Cardiac muscle cell (in vitro differentiated cells and primary cell): ENCODE data around the gene SLC15A2. TPM values are rescaled to one million over a fixed set of nuclear protein-coding genes. Genes with fewer than 3 reads are reported as not detected.

Experiments
- DNase-seq, 2 donors: peaks; one replicate each; pipeline versions ENCODE4 v3.0.0 to v3.0.0-alpha.2; 2010 to 2017; ENCODE audit warnings: low read depth in 1 of 2, low spot score in 1 of 2
- H3K27ac ChIP-seq: fragments of 200-600 bp; sonication (generic); 2 replicates; pipeline ENCODE4 v1.5.1; 2016
- H3K27me3 ChIP-seq: fragments of 200-600 bp; sonication (generic); 2 replicates; pipeline ENCODE4 v1.6.0; 2016; ENCODE audit warnings: control low read depth
- H3K36me3 ChIP-seq: fragments of 200-600 bp; sonication (generic); 2 replicates; pipeline ENCODE4 v1.5.1; 2016; ENCODE audit warnings: control low read depth
- H3K4me1 ChIP-seq: fragments of 200-600 bp; sonication (generic); 2 replicates; pipeline ENCODE4 v1.8.1; 2017; ENCODE audit warnings: low read depth, mild to moderate bottlenecking, mixed run types
- H3K4me3 ChIP-seq: fragments of 200-600 bp; sonication (generic); 2 replicates; pipeline ENCODE4 v1.5.1; 2016; ENCODE audit warnings: mild to moderate bottlenecking
- H3K9me3 ChIP-seq: fragments of 200-600 bp; sonication (generic); 2 replicates; pipeline ENCODE4 v1.5.1; 2017; ENCODE audit warnings: low read depth, mild to moderate bottlenecking, control low read depth
- polyA plus RNA-seq: library from polyadenylated mRNA; unstranded; fragments of >200 nt; fragmentation: Nextera tagmentation; extraction: Ambion mirVana; gene quantifications from 2 replicates; pipeline ENCODE4 v1.2.1, GENCODE V29; 2016
- total RNA-seq: library from RNA; depleted of rRNA; stranded (reverse); fragments of >200 nt; gene quantifications from 2 replicates; pipeline ENCODE4 v1.2.3, GENCODE V29; 2016
- TF ChIP-seq, protein P1 (sequence below): IDR thresholded peaks from 2 replicates; pipeline ENCODE4 v1.5.1; 2012; ENCODE audit warnings: low read depth, mild to moderate bottlenecking, low read length

The SLC15A2 gene
- total and polyA plus RNA-seq, 2 experiments from 2014 or later = 2.7 TPM; not detected in 1

DNA sequence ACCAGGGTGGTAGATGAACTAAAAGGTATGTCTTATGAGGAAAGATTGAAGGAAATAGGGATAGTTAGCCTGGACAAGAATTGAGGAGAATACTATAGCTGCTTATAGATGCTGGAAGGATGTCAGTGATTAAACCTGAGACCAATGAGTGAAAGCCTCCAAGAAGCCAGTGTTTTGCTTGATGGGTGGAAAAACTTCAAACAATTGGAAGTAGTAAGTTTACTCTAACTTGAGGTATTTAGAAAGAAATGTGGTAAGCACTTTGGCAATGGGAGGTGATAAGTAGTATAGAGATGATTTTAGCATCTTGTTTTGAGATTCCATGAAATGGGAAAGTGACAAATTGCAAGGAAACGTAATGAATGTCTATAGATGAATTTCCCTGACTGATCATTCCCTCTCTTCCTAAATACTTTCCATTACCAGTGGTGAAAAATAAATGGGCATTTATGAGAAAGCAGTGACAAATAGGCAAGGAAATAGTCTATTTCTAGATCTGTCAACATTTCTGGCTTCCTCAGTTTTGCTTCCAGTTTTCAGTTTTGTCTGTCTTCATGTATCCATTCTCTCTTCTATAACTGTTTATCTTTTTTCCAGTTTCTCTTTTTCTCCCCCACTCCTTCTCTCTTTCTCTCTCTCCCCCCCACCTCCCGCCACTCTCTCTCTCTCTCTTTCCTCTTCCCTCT lies 19.2 kb downstream of the SLC15A2 start:
- Histone ChIP-seq H3K27ac (no peak overlapping the region), H3K27me3 (no peaks in the 10 kb centered on the region), H3K9me3 (no peaks in the 10 kb centered on the region), H3K36me3 (no peaks in the 10 kb centered on the region), H3K4me1 (no peaks in the 10 kb centered on the region), H3K4me3 (no peak overlapping the region)
- TF ChIP-seq, protein P1, sequence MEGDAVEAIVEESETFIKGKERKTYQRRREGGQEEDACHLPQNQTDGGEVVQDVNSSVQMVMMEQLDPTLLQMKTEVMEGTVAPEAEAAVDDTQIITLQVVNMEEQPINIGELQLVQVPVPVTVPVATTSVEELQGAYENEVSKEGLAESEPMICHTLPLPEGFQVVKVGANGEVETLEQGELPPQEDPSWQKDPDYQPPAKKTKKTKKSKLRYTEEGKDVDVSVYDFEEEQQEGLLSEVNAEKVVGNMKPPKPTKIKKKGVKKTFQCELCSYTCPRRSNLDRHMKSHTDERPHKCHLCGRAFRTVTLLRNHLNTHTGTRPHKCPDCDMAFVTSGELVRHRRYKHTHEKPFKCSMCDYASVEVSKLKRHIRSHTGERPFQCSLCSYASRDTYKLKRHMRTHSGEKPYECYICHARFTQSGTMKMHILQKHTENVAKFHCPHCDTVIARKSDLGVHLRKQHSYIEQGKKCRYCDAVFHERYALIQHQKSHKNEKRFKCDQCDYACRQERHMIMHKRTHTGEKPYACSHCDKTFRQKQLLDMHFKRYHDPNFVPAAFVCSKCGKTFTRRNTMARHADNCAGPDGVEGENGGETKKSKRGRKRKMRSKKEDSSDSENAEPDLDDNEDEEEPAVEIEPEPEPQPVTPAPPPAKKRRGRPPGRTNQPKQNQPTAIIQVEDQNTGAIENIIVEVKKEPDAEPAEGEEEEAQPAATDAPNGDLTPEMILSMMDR = no peak
- no peak for DNase-seq

DNA sequence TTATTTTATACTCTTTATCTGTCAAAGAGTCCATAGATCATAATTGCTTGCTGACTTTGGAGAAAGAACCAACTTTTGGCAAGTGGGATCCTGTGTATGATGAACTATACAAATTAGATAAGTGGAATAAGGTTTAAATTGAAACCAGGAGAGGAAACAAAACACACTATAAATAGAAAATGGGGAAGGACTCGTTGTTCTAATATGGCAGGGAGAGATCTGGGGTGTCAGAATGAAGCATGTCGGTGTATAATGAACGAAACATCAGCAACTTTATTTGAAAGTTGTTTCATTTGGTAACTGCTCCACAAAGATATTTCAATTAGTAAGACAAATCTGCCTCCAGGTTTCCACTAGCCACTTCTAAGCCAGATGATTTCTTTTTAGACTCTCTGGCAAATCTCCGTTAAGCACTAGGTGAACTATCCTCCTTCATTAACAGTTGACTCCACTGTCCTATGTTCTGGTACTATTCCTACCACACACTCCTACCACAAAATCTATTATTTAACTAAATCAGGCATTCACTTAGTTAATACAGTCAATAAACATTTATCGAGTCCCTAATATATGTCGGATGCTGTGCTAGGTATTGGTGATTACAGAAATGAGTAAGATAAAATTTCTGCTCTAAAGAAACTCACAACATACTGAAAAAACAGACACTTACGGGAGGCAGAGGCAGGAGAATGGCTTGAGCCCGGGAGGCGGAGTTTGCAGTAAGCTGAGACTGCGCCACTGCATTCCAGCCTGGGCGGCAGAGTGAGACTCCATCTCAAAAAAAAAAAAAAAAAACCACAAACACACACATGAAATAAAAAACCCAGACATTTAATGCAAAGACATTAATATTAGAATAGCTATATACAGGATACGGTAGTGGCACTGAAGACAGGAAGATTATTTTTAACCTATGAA lies 20.1 kb downstream of the SLC15A2 start:
- no peak overlapping the region for H3K27ac ChIP-seq
- DNase-seq = peak in 1 of 2 donors; percentile 5
- H3K36me3 ChIP-seq = no peaks in the 10 kb centered on the region
- no peak overlapping the region for H3K4me3 ChIP-seq
- TF ChIP-seq, protein P1 = no peak
- H3K27me3 ChIP-seq = no peaks in the 10 kb centered on the region
- H3K4me1 ChIP-seq = no peaks in the 10 kb centered on the region
- no peaks in the 10 kb centered on the region for H3K9me3 ChIP-seq

DNA sequence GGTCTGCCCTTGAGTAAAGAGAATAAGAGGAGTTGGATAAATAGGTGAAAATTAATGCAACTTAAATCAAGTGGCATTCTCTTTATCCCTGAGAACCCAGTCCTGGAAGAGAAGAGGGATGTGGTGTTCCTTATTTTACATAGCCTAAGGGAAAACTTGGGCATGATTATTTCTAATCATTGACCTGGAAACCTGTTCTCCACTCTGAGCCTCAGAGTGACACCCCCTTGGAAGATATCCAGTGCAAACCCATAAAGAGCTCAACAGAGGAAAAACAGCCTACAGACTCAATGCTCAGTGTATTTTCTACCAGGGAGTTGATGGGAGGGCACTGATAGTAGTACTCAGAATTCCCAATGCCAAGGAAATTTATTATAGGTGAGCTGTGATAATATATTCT lies 22.0 kb downstream of the SLC15A2 start:
- TF ChIP-seq, protein P1 = no peak

DNA sequence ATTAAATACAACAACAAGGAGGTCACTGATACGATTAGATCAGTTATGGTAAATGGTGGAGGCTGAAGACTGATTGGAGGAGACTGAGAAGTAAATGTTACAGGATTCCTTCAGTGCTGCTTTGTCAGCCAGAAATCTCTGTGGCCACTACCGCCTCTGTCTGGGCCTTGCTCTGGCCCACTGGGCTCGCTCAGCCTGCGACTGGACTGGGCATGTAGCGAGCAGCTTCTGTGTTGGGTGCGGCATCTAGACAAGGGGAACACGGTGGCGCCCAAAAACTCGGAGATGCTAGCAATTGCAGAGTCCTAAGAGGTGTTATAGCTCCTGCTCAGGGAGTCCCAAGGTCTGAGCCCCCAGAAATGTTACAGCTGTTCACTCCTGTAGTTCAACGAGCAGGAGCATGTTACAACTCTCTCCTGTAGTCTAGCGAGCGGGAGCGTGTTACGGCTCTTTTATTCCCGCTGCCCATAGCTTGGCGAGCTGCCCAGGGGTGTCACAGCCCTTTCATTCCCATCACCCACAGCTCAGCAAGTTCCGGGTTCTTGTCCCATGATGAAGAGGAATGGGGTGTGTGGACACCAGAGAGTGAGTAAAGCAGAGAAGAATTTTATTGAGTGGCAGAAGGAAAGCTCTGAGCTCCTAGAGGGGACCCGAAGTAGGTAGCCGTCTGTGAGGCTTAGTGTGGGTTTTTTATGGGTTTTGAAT lies 24.7 kb downstream of the SLC15A2 start:
- Histone ChIP-seq H3K4me3 (no peak overlapping the region), H3K27ac (no peak overlapping the region), H3K36me3 (no peaks in the 10 kb centered on the region), H3K27me3 (no peaks in the 10 kb centered on the region), H3K9me3 (no peaks in the 10 kb centered on the region), H3K4me1 (no peaks in the 10 kb centered on the region)
- TF ChIP-seq, protein P1 = no peak
- DNase-seq = peak in 1 of 2 donors; percentile 9

More for the DNA sequence above, 22.0 kb downstream of the SLC15A2 start:
- no peak for DNase-seq
- no peak overlapping the region for H3K27ac ChIP-seq
- H3K36me3 ChIP-seq = no peaks in the 10 kb centered on the region
- no peak overlapping the region for H3K4me3 ChIP-seq
- H3K4me1 ChIP-seq = no peaks in the 10 kb centered on the region
- H3K9me3 ChIP-seq = no peaks in the 10 kb centered on the region
- H3K27me3 ChIP-seq = no peaks in the 10 kb centered on the region

DNA sequence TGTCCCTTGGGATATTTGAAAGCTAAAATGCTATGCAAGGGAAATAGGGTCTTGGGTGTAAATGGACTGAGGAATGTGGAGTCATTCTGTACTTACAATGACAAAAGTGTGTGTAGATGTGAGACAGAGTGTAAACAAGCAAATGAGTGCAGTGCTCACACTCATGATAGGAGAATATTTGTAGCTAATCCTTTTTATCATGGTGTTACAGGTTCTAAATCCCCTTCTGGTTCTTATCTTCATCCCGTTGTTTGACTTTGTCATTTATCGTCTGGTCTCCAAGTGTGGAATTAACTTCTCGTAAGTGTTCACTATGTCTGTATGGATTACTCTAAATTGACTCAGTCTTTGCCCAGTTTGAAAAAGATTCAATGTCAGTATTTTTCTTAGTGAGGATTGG lies 30.5 kb downstream of the SLC15A2 start:
- TF ChIP-seq, protein P1 = no peak
- Histone ChIP-seq H3K36me3 (no peaks in the 10 kb centered on the region), H3K27me3 (no peaks in the 10 kb centered on the region), H3K4me1 (no peaks in the 10 kb centered on the region), H3K27ac (no peak overlapping the region), H3K4me3 (no peak overlapping the region), H3K9me3 (no peaks in the 10 kb centered on the region)
- DNase-seq = no peak
